Keratinocyte (primary cell): ENCODE measurements around the gene TRIM27. TPM values are rescaled to one million over a fixed set of nuclear protein-coding genes. Genes with fewer than 3 reads are reported as not detected.
A peak's percentile ranks its signal among the peaks of the same experiment; 100 is the strongest.

Experiments
- DNase-seq: peaks from one replicate; pipeline ENCODE4 v3.0.0-alpha.2; 2011; ENCODE audit warnings: low read depth, missing footprints, low spot score
- FAIRE-seq: peaks from 2 replicates; lab custom pipeline; 2011; peaks lifted over from hg19 to GRCh38; lab: Jason Lieb, UNC
- H2AFZ ChIP-seq: 2 replicates; pipeline ENCODE4 v1.6.0; 2012; ENCODE audit warnings: low read length, control low read depth, inconsistent platforms; ENCODE audit not compliant: control insufficient read depth
- H3K27ac ChIP-seq: 2 replicates; pipeline ENCODE4 v1.5.1; 2011; ENCODE audit warnings: low read length; ENCODE audit not compliant: control insufficient read depth, insufficient read depth
- H3K27me3 ChIP-seq: 3 replicates; pipeline ENCODE4 v1.6.0; 2011; ENCODE audit warnings: low read length; ENCODE audit not compliant: control insufficient read depth, insufficient read depth; ENCODE audit errors: extremely low read depth
- H3K36me3 ChIP-seq, 2 experiments: 2 replicates in 1 of 2; 3 replicates in 1 of 2; pipeline ENCODE4 v1.5.1; 2011; ENCODE audit warnings: low read length in 2 of 2, mild to moderate bottlenecking in 1 of 2; ENCODE audit not compliant: control insufficient read depth in 2 of 2, insufficient read depth in 2 of 2; ENCODE audit errors: extremely low read depth in 1 of 2
- H3K4me1 ChIP-seq: 3 replicates; pipeline ENCODE4 v1.5.1; 2011; ENCODE audit warnings: low read length; ENCODE audit not compliant: control insufficient read depth, insufficient read depth; ENCODE audit errors: extremely low read depth
- H3K4me2 ChIP-seq: 3 replicates; pipeline ENCODE4 v1.6.0; 2011; ENCODE audit warnings: low read depth, low read length; ENCODE audit not compliant: control insufficient read depth, insufficient read depth; ENCODE audit errors: extremely low read depth
- H3K4me3 ChIP-seq, 3 experiments: fragments of 200-600 bp in 1 of 3; sonication (generic) in 1 of 3; 2 replicates in 2 of 3; 3 replicates in 1 of 3; pipeline ENCODE4 v1.5.1; 2011 to 2016; ENCODE audit warnings: low read length in 3 of 3, mild to moderate bottlenecking in 3 of 3, control low read depth in 2 of 3, inconsistent platforms in 1 of 3, low read depth in 1 of 3, mixed read lengths in 1 of 3, mixed run types in 1 of 3, moderate library complexity in 1 of 3; ENCODE audit not compliant: control insufficient read depth in 2 of 3, insufficient read depth in 2 of 3; ENCODE audit errors: extremely low read depth in 1 of 3
- H3K79me2 ChIP-seq: 2 replicates; pipeline ENCODE4 v1.6.0; 2012; ENCODE audit warnings: low read length; ENCODE audit not compliant: control insufficient read depth, insufficient read depth
- H3K9ac ChIP-seq: 3 replicates; pipeline ENCODE4 v1.6.0; 2011; ENCODE audit warnings: low read length; ENCODE audit not compliant: control insufficient read depth, insufficient read depth; ENCODE audit errors: extremely low read depth
- H3K9me1 ChIP-seq: 3 replicates; pipeline ENCODE4 v1.6.0; 2011; ENCODE audit warnings: low read length; ENCODE audit not compliant: control insufficient read depth, insufficient read depth; ENCODE audit errors: extremely low read depth
- H3K9me3 ChIP-seq: 2 replicates; pipeline ENCODE4 v1.5.1; 2012; ENCODE audit warnings: low read depth, low read length; ENCODE audit not compliant: control insufficient read depth
- H4K20me1 ChIP-seq: 3 replicates; pipeline ENCODE4 v1.6.0; 2011; ENCODE audit warnings: low read length; ENCODE audit not compliant: control insufficient read depth, insufficient read depth; ENCODE audit errors: extremely low read depth
- CTCF ChIP-seq, 3 experiments: IDR thresholded peaks in 1 of 3; conservative IDR thresholded peaks in 1 of 3; optimal IDR thresholded peaks in 1 of 3; 2 replicates in 2 of 3; 3 replicates in 1 of 3; pipeline versions ENCODE3 to v1.5.1; 2011; ENCODE audit warnings: low read length in 3 of 3, mild to moderate bottlenecking in 3 of 3, moderate library complexity in 2 of 3, control low read depth in 1 of 3, inconsistent platforms in 1 of 3; ENCODE audit not compliant: insufficient read depth in 2 of 3; ENCODE audit errors: extremely low read depth in 1 of 3
- EZH2 ChIP-seq: IDR thresholded peaks from one replicate; pipeline ENCODE4 v1.6.1; 2012; ENCODE audit warnings: inconsistent platforms, mild to moderate bottlenecking, low read length, moderate library complexity
- dilution Hi-C: fragments of 300-500 bp; cut with MboI; formaldehyde crosslinking; loops from one replicate; pipeline ENCODE4 v1.7.0; 2020; ENCODE audit warnings: low sequenced_read_pairs; ENCODE audit not compliant: extremely low pct_ligation_motif_present
- polyA plus RNA-seq, 5 experiments: library from polyadenylated mRNA; depleted of rRNA in 3 of 5; stranded (reverse) in 3 of 5; stranded (forward) in 1 of 5; unstranded in 1 of 5; fragments of >200 nt; gene quantifications; 1 replicate in 1 of 5; 2 replicates in 3 of 5; 3 replicates in 1 of 5; pipeline versions ENCODE4 v1.2.1 to v1.2.3, GENCODE V29; 2011 to 2012; ENCODE audit warnings: missing spikeins in 2 of 5, low read depth in 1 of 5, low replicate concordance in 1 of 5

Gene TRIM27
- polyA plus RNA-seq, 1 donor (not counting 4 experiments of a cell fraction or from before 2014, with no cell fraction given) = 47.3 TPM

- no peaks in the 10 kb centered on the region for H3K79me2 ChIP-seq
- H3K27ac ChIP-seq = no peak overlapping the region
- H3K9me1 ChIP-seq = no peaks in the 10 kb centered on the region
- dilution Hi-C loops = no loop called here
- FAIRE-seq = no peak
- H3K36me3 ChIP-seq = no peaks in the 10 kb centered on the region
- H4K20me1 ChIP-seq = no peaks in the 10 kb centered on the region
- H3K4me3 ChIP-seq = no peak overlapping the region
- no peak for TF ChIP-seq EZH2
- TF ChIP-seq CTCF (optimal IDR thresholded peaks at IDR 0.05 in 1 of 3, IDR thresholded peaks at IDR 0.05 in 1 of 3, conservative IDR thresholded peaks at IDR 0.05 in 1 of 3; ENCODE audit: extremely low read depth in 1 of 3, insufficient read depth in 2 of 3, low read length in 3 of 3) = no peak
- H2AFZ ChIP-seq = no peak overlapping the region
- no peaks in the 10 kb centered on the region for H3K9me3 ChIP-seq
- H3K27me3 ChIP-seq = no peaks in the 10 kb centered on the region
- H3K4me1 ChIP-seq = peaks cover 13% of the 10 kb centered on the region
- H3K9ac ChIP-seq = no peak overlapping the region
- no peak for DNase-seq
- H3K4me2 ChIP-seq = no peak overlapping the region
These were observed 58.2 kb downstream of the TRIM27 start for GRCh38 chr6:28865401-28866204.

GRCh38 chr6:28864326-28864923, 59.4 kb downstream of the TRIM27 start:
- H3K4me2 ChIP-seq = peak overlapping the region; percentile 81
- H3K79me2 ChIP-seq = no peaks in the 10 kb centered on the region
- no peaks in the 10 kb centered on the region for H3K36me3 ChIP-seq
- peak overlapping the region; percentile 56 for H3K9ac ChIP-seq
- H4K20me1 ChIP-seq = no peaks in the 10 kb centered on the region
- dilution Hi-C loops = no loop called here
- TF ChIP-seq EZH2 = no peak
- TF ChIP-seq CTCF (optimal IDR thresholded peaks at IDR 0.05 in 1 of 3, IDR thresholded peaks at IDR 0.05 in 1 of 3, conservative IDR thresholded peaks at IDR 0.05 in 1 of 3; ENCODE audit: extremely low read depth in 1 of 3, insufficient read depth in 2 of 3, low read length in 3 of 3) = peak in 1 of 3 experiments; percentile 72
- H3K9me1 ChIP-seq = no peaks in the 10 kb centered on the region
- DNase-seq (no peak), FAIRE-seq (no peak)
- H3K9me3 ChIP-seq = no peaks in the 10 kb centered on the region
- H3K4me1 ChIP-seq = peaks cover 13% of the 10 kb centered on the region
- no peaks in the 10 kb centered on the region for H3K27me3 ChIP-seq
- H2AFZ ChIP-seq = peak overlapping the region; percentile 88
- H3K27ac ChIP-seq = no peak overlapping the region
- peak overlapping the region; percentile 51 to 73 (median 66) for H3K4me3 ChIP-seq
